Measurements from ENCODE around the gene OR4S2. TPM values are rescaled to one million over a fixed set of nuclear protein-coding genes. Genes with fewer than 3 reads are reported as not detected.

The OR4S2 gene
- total RNA-seq, 4 donors from 2014 or later = not detected

- Histone ChIP-seq H3K9me3 (no peaks in the 10 kb centered on the region), H3K36me3 (no peaks in the 10 kb centered on the region), H3K27me3 (no peaks in the 10 kb centered on the region), H3K27ac (no peak overlapping the region), H3K4me3 (no peak overlapping the region), H3K4me1 (no peaks in the 10 kb centered on the region)
- DNase-seq = no peak
- TF ChIP-seq CTCF (IDR thresholded peaks at IDR 0.05) (no peak), POLR2A (IDR thresholded peaks at IDR 0.05) (no peak)
Measured at GRCh38 chr11:55655096-55655495, 7.0 kb downstream of the OR4S2 start.

- no peaks in the 10 kb centered on the region for H3K4me1 ChIP-seq
- no peak overlapping the region for H3K27ac ChIP-seq
- no peaks in the 10 kb centered on the region for H3K27me3 ChIP-seq
- TF ChIP-seq CTCF (IDR thresholded peaks at IDR 0.05) (no peak), POLR2A (IDR thresholded peaks at IDR 0.05) (no peak)
- H3K9me3 ChIP-seq = no peaks in the 10 kb centered on the region
- H3K36me3 ChIP-seq = no peaks in the 10 kb centered on the region
- H3K4me3 ChIP-seq = no peak overlapping the region
- no peak for DNase-seq
Measured at GRCh38 chr11:55658031-55658573, 10.0 kb downstream of the OR4S2 start.

GRCh38 chr11:55658608-55659007 lies 10.5 kb downstream of the OR4S2 start:
- no peak for DNase-seq

GRCh38 chr11:55661901-55662300 lies 13.8 kb downstream of the OR4S2 start, which contains the start of gene OR4C6:
TSS of gene OR4C6 (plus strand) at chr11:55662201. CDS start at chr11:55665167, 2,966 bp downstream.
- H3K4me1 ChIP-seq = no peaks in the 10 kb centered on the region
- no peak for DNase-seq
- no peak for TF ChIP-seq CTCF (IDR thresholded peaks at IDR 0.05)
- TF ChIP-seq POLR2A (IDR thresholded peaks at IDR 0.05) = no peak

More at GRCh38 chr11:55658608-55659007, 10.5 kb downstream of the OR4S2 start:
- H3K4me3 ChIP-seq = no peak overlapping the region
- H3K9me3 ChIP-seq = no peaks in the 10 kb centered on the region
- H3K36me3 ChIP-seq = no peaks in the 10 kb centered on the region
- no peak overlapping the region for H3K27ac ChIP-seq
- H3K27me3 ChIP-seq = no peaks in the 10 kb centered on the region
- no peak for TF ChIP-seq CTCF (IDR thresholded peaks at IDR 0.05)
- no peak for TF ChIP-seq POLR2A (IDR thresholded peaks at IDR 0.05)
- H3K4me1 ChIP-seq = no peaks in the 10 kb centered on the region

GRCh38 chr11:55669376-55669775 lies 21.2 kb downstream of the OR4S2 start:
- DNase-seq = no peak
- no peaks in the 10 kb centered on the region for H3K36me3 ChIP-seq
- H3K4me1 ChIP-seq = no peaks in the 10 kb centered on the region
- H3K27ac ChIP-seq = no peak overlapping the region
- no peaks in the 10 kb centered on the region for H3K9me3 ChIP-seq
- H3K27me3 ChIP-seq = no peaks in the 10 kb centered on the region
- no peak overlapping the region for H3K4me3 ChIP-seq
- TF ChIP-seq POLR2A (IDR thresholded peaks at IDR 0.05) = no peak
- no peak for TF ChIP-seq CTCF (IDR thresholded peaks at IDR 0.05)

More at GRCh38 chr11:55661901-55662300, 13.8 kb downstream of the OR4S2 start, which contains the start of gene OR4C6:
- no peaks in the 10 kb centered on the region for H3K9me3 ChIP-seq
- no peaks in the 10 kb centered on the region for H3K27me3 ChIP-seq
- H3K4me3 ChIP-seq = no peak within 1 kb of the TSS
- no peak within 1 kb of the TSS for H3K27ac ChIP-seq
- H3K36me3 ChIP-seq = no peaks in the 10 kb centered on the region

Measured in Peyer's patch (tissue), 4 donors.